ENCODE measurements around the gene IQSEC1.

Gene IQSEC1

DNA sequence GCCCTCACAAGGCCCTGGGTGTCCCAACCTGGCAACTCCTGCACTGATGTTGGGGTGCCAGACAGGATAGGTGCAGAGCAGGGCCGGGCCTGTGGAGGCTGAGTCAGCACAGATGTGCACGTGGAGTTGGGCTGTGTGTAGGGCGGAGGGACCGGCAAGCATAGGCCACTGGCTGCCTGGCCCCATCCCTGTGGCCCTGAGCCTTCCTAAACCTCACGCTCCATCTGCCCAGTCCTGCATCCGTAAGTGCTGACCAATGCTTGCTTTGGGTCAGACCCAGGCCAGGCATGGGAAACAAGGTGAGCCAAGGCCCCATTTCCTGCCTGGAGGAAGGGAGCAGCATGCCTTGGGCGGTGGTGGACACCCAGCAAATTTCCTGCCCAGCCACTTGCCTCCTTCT is 5.8 kb upstream of the IQSEC1 start:
- no peak for DNase-seq (ENCODE audit: low spot score)
- TF ChIP-seq, protein P1, sequence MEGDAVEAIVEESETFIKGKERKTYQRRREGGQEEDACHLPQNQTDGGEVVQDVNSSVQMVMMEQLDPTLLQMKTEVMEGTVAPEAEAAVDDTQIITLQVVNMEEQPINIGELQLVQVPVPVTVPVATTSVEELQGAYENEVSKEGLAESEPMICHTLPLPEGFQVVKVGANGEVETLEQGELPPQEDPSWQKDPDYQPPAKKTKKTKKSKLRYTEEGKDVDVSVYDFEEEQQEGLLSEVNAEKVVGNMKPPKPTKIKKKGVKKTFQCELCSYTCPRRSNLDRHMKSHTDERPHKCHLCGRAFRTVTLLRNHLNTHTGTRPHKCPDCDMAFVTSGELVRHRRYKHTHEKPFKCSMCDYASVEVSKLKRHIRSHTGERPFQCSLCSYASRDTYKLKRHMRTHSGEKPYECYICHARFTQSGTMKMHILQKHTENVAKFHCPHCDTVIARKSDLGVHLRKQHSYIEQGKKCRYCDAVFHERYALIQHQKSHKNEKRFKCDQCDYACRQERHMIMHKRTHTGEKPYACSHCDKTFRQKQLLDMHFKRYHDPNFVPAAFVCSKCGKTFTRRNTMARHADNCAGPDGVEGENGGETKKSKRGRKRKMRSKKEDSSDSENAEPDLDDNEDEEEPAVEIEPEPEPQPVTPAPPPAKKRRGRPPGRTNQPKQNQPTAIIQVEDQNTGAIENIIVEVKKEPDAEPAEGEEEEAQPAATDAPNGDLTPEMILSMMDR (IDR thresholded peaks at IDR 0.05), result no peak
- peak overlapping the region in 1 of 2 donors; percentile 24 for H3K27ac ChIP-seq
- H3K4me3 ChIP-seq, result no peak overlapping the region

DNA sequence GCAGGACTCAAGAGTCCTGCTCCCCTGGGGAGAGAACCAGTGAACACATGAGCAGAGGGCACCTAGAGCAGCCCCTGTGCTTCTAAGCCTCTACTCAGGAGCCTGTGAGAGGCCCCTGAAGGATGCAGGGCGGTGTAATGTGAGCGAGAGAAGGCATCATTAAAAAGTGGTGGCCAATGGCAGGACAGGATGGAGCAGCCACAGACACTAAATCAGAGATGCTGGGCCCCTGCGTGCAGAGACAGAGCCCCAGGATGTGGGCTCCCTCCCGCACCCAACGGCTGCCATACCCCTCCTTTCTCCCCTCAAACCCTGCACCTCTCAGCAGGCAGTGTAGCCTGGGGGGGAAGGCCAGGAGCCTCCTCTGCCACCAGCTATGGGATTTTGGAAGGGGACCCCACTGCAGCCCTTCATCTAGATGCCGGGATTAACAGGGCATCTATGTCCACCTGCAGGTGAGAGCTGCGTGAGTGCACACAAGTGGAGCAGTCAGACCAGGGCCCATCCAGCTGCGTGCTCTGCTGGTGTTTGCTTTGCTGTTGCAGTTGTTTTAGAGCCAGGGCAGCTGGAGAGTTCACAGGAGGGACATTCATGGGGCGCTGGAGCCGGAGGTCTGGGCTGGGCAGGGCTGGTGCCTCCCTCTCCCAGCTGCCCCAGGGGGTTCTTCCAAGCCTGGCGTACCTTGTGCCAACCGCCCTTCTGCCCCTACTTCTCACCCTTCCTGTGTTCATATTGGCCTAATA is 5.1 kb upstream of the IQSEC1 start:
- TF ChIP-seq, protein P1 (IDR thresholded peaks at IDR 0.05), result no peak
- no peak for DNase-seq (ENCODE audit: low spot score)

DNA sequence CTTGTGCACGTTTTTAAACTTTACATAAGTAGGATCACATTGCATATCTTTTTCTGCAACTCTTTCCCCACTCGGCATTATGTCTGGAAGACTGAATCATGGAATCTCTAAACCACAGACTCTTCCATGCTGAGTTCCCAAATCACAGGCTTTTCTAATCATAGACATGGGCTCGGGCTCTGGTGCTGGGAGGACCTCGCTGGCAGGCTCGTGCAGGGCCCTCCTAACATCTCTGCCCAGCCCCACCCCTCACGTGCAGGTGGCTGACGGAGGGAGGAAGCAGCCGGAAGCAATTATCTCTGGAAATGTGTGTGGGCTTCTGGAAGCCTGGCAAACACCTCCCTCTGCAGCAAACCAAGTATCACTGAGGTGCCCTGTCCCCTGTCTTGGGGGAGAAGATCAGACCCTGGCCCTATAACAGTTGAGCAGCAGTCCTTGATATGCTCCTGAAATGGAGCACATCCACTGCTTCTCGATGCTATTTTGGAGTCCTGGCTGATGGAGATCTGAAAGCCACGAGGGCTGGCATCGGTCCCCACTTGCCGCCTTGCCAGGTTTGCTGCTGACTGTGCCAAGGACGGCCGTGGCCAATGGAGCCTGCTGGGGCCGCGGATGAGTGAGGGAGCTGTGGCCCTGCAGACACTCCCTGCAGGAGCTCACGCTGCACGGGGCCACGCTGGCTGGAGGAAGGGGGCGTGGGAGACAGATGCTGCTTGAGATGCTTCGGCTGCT is 4.4 kb upstream of the IQSEC1 start:
- TF ChIP-seq, protein P1 (IDR thresholded peaks at IDR 0.05), result no peak
- peak overlapping the region in 1 of 2 donors; percentile 24 for H3K27ac ChIP-seq
- DNase-seq (ENCODE audit: low spot score), result no peak
- no peak overlapping the region for H3K4me3 ChIP-seq

More for the DNA sequence above, 5.1 kb upstream of the IQSEC1 start:
- H3K4me3 ChIP-seq, result no peak overlapping the region
- peak overlapping the region in 1 of 2 donors; percentile 24 for H3K27ac ChIP-seq

DNA sequence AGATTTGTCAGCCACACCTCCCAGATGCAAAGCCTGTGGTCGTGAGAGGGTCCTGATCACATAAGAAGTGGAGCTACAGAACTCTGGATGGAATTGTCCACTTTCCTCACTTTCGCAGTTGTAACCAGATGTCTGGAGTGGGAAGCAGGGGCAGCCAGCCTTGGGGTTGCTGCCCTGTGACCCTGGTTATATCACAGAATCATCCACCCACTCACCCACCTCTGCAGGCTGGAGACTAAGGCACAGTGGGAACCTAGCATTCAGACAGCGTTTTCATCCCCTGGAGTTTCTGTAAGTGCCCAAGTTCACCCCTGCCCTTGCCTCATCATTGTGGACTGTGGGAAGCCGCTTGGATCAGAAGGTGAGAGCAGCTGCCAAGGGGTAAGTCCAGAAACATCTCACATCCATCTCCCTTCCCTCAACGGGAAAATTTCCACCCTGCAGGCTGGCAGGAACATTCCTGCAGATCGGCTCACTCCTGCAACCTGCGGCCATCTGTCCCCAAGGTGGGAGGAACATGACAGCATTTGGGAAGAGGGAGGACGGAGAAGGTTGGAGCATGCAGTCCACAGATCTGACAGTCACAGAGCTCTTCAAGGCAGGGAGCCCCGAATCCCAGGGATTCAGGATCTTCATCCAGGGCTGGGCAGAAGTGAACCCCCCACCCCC is 2.9 kb upstream of the IQSEC1 start:
- no peak for DNase-seq (ENCODE audit: low spot score)
- Histone ChIP-seq H3K4me3 (no peak overlapping the region), H3K27ac (peak overlapping the region in 1 of 2 donors; percentile 24)
- TF ChIP-seq, protein P1 (IDR thresholded peaks at IDR 0.05), result no peak

DNA sequence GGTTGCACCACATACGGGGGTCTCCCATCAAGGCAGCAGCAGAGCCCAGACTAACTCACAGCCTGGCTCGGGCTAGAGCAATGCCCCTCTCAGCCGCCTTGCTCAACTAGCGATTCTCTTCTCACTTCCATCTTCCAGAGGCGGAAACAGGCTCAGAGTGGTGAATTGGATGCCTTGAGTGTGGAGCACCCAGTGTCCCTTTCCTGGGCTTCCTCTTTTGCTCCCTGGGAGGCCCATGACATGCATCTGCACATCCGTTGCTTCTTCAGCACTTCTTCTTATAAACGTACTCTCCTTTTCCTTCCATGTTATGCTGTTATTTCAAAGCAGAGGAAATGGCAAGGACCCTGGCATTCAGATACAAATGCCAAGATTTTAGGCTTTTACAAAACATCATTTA is 2.1 kb upstream of the IQSEC1 start:
- Histone ChIP-seq H3K4me3 (no peak overlapping the region), H3K27ac (peak overlapping the region in 1 of 2 donors; percentile 24)
- no peak for DNase-seq (ENCODE audit: low spot score)
- TF ChIP-seq, protein P1 (IDR thresholded peaks at IDR 0.05), result no peak

DNA sequence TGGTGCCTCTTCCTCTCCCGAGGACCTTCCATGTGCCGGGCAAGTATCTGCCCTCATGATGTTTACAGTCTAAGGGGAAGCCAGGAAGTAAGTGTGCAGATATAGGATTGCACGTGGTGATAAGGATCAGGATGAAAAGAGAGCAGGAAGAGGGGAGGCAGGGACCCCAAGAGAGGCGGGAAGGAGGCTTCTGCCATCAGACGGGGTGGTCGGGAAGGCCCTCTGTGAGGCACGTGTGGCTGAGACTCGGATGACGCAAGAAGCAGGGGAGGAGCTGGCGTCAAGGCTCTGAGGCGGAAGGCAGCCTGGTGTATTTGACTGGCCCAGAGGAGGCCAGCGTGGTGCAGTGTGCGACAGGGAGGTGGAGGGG is 762 bp upstream of the IQSEC1 start:
- Histone ChIP-seq H3K4me3 (peak overlapping the region; percentile 65), H3K27ac (no peak overlapping the region)
- TF ChIP-seq, protein P1 (IDR thresholded peaks at IDR 0.05), result no peak
- no peak for DNase-seq (ENCODE audit: low spot score)

Data from coronary artery (tissue), 2 donors.